RPMI8226 (cell line): Measurements from ENCODE around the gene HOXD11.

Experiments used
- DNase-seq: peaks from one replicate; pipeline ENCODE4 v3.0.0-alpha.2; 2015

HOXD11 gene

GRCh38 chr2:176109192-176109901 lies 2.3 kb downstream of the HOXD11 start:
- no peak for DNase-seq

GRCh38 chr2:176109946-176110345 lies 2.9 kb downstream of the HOXD11 start:
- DNase-seq: no peak

- DNase-seq: no peak
Observed at GRCh38 chr2:176110415-176111308, 3.6 kb downstream of the HOXD11 start.

GRCh38 chr2:176111309-176111663 lies 4.2 kb downstream of the HOXD11 start:
- DNase-seq: peak; percentile 50

- no peak for DNase-seq
Observed at GRCh38 chr2:176111846-176112374, 4.8 kb downstream of the HOXD11 start.

- no peak for DNase-seq
Observed at GRCh38 chr2:176112375-176113302, 5.6 kb downstream of the HOXD11 start.

GRCh38 chr2:176114120-176114929 lies 7.2 kb downstream of the HOXD11 start:
- no peak for DNase-seq

GRCh38 chr2:176114930-176115625 lies 8.0 kb downstream of the HOXD11 start:
- DNase-seq: no peak

- DNase-seq: no peak
Observed at GRCh38 chr2:176115883-176116813, 9.1 kb downstream of the HOXD11 start, which contains the start of gene HOXD10. HOXD10 (plus strand) TSS chr2:176116778; CDS start chr2:176116834, 56 bp downstream.

- DNase-seq: no peak
Observed at GRCh38 chr2:176117162-176117822, 10.2 kb downstream of the HOXD11 start.

GRCh38 chr2:176117823-176118371 lies 10.8 kb downstream of the HOXD11 start:
- no peak for DNase-seq

GRCh38 chr2:176118601-176119339 lies 11.7 kb downstream of the HOXD11 start:
- DNase-seq: peak; percentile 67

- DNase-seq: no peak
Observed at GRCh38 chr2:176120364-176121189, 13.5 kb downstream of the HOXD11 start.

GRCh38 chr2:176121190-176122051 lies 14.3 kb downstream of the HOXD11 start:
- no peak for DNase-seq

- DNase-seq: no peak
Observed at GRCh38 chr2:176122052-176122682, 15.1 kb downstream of the HOXD11 start.
